ENCODE results near the gene ERBB4.

GRCh38 chr2:212005085-212005671 is 533.4 kb downstream of the ERBB4 start:
- TF ChIP-seq ZFP3 (CRISPR knock-in tag; IDR thresholded peaks at IDR 0.05) (no peak), SNAI2 (CRISPR knock-in tag; IDR thresholded peaks at IDR 0.05) (no peak), ZFP30 (CRISPR knock-in tag; IDR thresholded peaks at IDR 0.05) (no peak), CREB5 (CRISPR knock-in tag; IDR thresholded peaks at IDR 0.05; ENCODE audit: low read depth) (no peak)
- TF ChIP-seq, protein P1, sequence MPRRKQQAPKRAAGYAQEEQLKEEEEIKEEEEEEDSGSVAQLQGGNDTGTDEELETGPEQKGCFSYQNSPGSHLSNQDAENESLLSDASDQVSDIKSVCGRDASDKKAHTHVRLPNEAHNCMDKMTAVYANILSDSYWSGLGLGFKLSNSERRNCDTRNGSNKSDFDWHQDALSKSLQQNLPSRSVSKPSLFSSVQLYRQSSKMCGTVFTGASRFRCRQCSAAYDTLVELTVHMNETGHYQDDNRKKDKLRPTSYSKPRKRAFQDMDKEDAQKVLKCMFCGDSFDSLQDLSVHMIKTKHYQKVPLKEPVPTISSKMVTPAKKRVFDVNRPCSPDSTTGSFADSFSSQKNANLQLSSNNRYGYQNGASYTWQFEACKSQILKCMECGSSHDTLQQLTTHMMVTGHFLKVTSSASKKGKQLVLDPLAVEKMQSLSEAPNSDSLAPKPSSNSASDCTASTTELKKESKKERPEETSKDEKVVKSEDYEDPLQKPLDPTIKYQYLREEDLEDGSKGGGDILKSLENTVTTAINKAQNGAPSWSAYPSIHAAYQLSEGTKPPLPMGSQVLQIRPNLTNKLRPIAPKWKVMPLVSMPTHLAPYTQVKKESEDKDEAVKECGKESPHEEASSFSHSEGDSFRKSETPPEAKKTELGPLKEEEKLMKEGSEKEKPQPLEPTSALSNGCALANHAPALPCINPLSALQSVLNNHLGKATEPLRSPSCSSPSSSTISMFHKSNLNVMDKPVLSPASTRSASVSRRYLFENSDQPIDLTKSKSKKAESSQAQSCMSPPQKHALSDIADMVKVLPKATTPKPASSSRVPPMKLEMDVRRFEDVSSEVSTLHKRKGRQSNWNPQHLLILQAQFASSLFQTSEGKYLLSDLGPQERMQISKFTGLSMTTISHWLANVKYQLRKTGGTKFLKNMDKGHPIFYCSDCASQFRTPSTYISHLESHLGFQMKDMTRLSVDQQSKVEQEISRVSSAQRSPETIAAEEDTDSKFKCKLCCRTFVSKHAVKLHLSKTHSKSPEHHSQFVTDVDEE (CRISPR knock-in tag; IDR thresholded peaks at IDR 0.05): no peak

Measured in SK-N-SH treated with all-trans-retinoic acid at 6 μM for 48 hours (cell line).